Activated naive CD8-positive, alpha-beta T cell (primary cell): ENCODE results near the gene CCSER2.
"Not testable (repeated sequence)": the region's sequence is repeated elsewhere in the genome, so short reads cannot be mapped to it uniquely, and the experiment has no call there.

ENCODE experiments used
- H3K27ac Mint-ChIP-seq: one replicate; pipeline ENCODE4 v1.8.0; 2021; ENCODE audit warnings: mixed read lengths
- H3K27me3 Mint-ChIP-seq: one replicate; pipeline ENCODE4 v1.8.0; 2021; ENCODE audit warnings: mixed read lengths
- H3K36me3 Mint-ChIP-seq: one replicate; pipeline ENCODE4 v1.8.0; 2021; ENCODE audit warnings: mixed read lengths
- H3K4me1 Mint-ChIP-seq: one replicate; pipeline ENCODE4 v1.8.0; 2021; ENCODE audit warnings: low read depth, mixed read lengths
- H3K4me3 Mint-ChIP-seq: one replicate; pipeline ENCODE4 v1.8.0; 2021; ENCODE audit warnings: mild to moderate bottlenecking, mixed read lengths
- H3K9me3 Mint-ChIP-seq: one replicate; pipeline ENCODE4 v1.8.0; 2021; ENCODE audit warnings: low read depth, mixed read lengths

Gene CCSER2

DNA sequence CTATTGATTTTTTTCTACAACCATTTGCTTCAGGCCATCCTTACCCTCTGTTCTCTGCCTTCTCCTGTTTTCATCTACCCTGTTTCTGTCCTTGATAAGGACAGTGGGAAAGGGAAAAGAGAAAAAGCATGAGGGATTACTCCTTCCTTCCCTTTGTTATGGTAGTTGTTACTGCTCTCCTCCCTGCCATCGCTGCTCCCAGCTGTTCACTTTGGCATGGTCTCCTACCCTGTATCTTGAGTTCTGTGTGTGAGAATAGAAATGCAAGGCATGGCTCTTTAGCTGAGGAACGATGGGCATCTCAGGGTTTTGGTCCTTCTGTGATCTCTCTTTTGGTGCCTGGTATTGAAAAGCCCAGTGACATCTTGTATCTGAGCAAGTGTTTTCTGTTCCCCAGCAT lies 6.4 kb downstream of the CCSER2 start:
- Mint-ChIP-seq H3K9me3 (no peaks in the 10 kb centered on the region), H3K27ac (peak overlapping the region; percentile 84), H3K4me3 (peak overlapping the region; percentile 4), H3K36me3 (peaks cover 2% of the 10 kb centered on the region), H3K27me3 (no peaks in the 10 kb centered on the region), H3K4me1 (peaks cover 29% of the 10 kb centered on the region)

DNA sequence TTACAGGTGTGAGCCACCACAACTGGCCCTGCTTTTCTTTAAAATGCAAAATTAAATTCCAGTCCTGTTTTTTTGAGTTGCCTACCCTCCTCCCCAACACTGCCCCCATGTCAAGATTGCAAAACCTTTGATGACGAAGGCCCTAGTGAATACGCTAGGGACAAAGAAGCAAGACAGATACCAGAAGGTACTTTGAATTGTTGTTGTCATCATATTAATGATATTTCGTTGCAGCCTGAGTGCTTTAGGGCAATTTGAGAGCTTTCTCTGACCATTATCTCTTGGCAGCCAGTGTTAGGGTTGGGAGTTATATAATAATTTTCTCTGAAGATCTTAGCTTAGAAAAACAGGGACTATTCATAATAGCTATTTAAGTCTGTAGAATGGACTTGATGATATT lies 7.1 kb downstream of the CCSER2 start:
- peaks cover 5% of the 10 kb centered on the region for H3K36me3 Mint-ChIP-seq
- H3K4me3 Mint-ChIP-seq, result no peak overlapping the region
- no peaks in the 10 kb centered on the region for H3K9me3 Mint-ChIP-seq
- no peaks in the 10 kb centered on the region for H3K27me3 Mint-ChIP-seq
- H3K4me1 Mint-ChIP-seq, result peaks cover 28% of the 10 kb centered on the region
- H3K27ac Mint-ChIP-seq, result no peak overlapping the region

GRCh38 chr10:84336406-84337090 lies 8.2 kb downstream of the CCSER2 start:
- H3K27ac Mint-ChIP-seq, result no peak overlapping the region
- H3K36me3 Mint-ChIP-seq, result peaks cover 2% of the 10 kb centered on the region
- H3K9me3 Mint-ChIP-seq, result no peaks in the 10 kb centered on the region

DNA sequence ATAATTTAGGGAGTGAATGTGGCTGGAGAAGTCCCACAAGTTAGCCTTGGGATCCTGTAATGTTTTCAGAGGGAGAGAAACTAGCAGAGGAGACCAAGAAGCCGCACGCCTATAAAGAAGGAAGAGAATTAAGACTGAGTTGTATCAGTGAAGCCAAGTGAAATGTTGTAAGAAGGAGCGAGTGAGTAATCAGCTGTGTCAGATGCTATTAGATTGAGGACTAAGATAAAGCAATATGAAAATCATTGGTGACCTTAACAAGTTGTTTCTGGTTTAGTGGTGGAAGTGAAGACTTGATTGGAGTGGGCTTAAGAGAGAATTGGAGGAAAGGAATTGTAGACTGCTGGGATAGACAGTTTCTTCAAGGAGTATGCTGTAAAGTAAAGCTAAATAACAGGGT lies 8.8 kb downstream of the CCSER2 start:
- no peaks in the 10 kb centered on the region for H3K27me3 Mint-ChIP-seq
- H3K4me3 Mint-ChIP-seq, result no peak overlapping the region
- peaks cover 2% of the 10 kb centered on the region for H3K36me3 Mint-ChIP-seq
- H3K4me1 Mint-ChIP-seq, result peaks cover 28% of the 10 kb centered on the region
- no peaks in the 10 kb centered on the region for H3K9me3 Mint-ChIP-seq
- H3K27ac Mint-ChIP-seq, result no peak overlapping the region

More at GRCh38 chr10:84336406-84337090, 8.2 kb downstream of the CCSER2 start:
- H3K27me3 Mint-ChIP-seq, result no peaks in the 10 kb centered on the region
- H3K4me3 Mint-ChIP-seq, result no peak overlapping the region
- H3K4me1 Mint-ChIP-seq, result peaks cover 25% of the 10 kb centered on the region

DNA sequence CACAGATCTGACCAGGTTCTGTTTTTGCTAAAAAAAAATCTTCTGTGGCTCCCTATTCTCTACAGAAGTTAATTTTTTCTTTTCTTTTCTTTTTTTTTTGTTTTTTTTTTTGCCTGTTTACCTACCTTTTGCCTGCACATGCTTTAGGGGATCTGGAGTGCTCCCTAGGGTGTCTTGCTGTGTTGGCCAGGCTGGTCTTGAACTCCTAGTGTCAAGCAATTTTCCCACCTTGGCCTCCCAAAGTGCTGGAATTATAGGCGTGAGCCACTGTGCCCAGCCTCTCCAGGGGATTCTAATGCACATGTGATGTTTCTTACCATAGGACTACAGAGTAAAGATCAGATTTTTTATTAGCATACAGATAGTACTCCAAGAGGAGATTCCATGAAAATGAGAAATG lies 10.6 kb downstream of the CCSER2 start:
- peaks cover 46% of the 10 kb centered on the region for H3K4me1 Mint-ChIP-seq
- no peaks in the 10 kb centered on the region for H3K27me3 Mint-ChIP-seq
- peaks cover 2% of the 10 kb centered on the region for H3K36me3 Mint-ChIP-seq
- H3K9me3 Mint-ChIP-seq, result no peaks in the 10 kb centered on the region
- peak overlapping the region; percentile 14 for H3K27ac Mint-ChIP-seq
- no peak overlapping the region for H3K4me3 Mint-ChIP-seq

- Mint-ChIP-seq H3K27me3 (no peaks in the 10 kb centered on the region), H3K36me3 (peaks cover 2% of the 10 kb centered on the region), H3K9me3 (no peaks in the 10 kb centered on the region), H3K27ac (no peak overlapping the region), H3K4me3 (no peak overlapping the region), H3K4me1 (peaks cover 57% of the 10 kb centered on the region)
These were observed 11.8 kb downstream of the CCSER2 start for GRCh38 chr10:84340187-84340586.

- peaks cover 2% of the 10 kb centered on the region for H3K36me3 Mint-ChIP-seq
- H3K4me3 Mint-ChIP-seq, result no peak overlapping the region
- H3K27me3 Mint-ChIP-seq, result no peaks in the 10 kb centered on the region
- no peaks in the 10 kb centered on the region for H3K9me3 Mint-ChIP-seq
- H3K27ac Mint-ChIP-seq, result peak overlapping the region; percentile 83
- H3K4me1 Mint-ChIP-seq, result peaks cover 58% of the 10 kb centered on the region
These were observed 12.5 kb downstream of the CCSER2 start for GRCh38 chr10:84340632-84341537.

- Mint-ChIP-seq H3K4me1 (peaks cover 60% of the 10 kb centered on the region), H3K27me3 (no peaks in the 10 kb centered on the region), H3K36me3 (peaks cover 2% of the 10 kb centered on the region), H3K27ac (peak overlapping the region; percentile 83), H3K4me3 (no peak overlapping the region), H3K9me3 (no peaks in the 10 kb centered on the region)
These were observed 13.1 kb downstream of the CCSER2 start for GRCh38 chr10:84341538-84341856.

DNA sequence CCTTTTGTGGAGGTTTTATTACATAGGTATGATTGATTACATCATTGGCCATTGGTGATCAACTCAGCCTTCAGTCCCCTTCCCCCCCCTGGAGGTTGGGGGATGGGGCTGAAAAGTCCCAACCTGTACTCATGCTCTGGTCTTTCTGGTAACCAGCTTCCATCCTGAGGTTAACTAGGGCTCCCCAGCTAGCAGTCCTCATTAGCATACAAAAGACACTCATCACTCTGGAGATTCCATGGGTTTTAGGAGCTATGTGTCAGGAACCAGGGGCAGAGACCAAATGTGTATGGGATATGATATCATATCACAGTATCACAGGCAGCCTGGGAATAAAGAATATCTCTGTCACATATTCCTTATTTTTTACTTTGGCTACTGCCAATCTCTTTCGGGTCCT lies 13.6 kb downstream of the CCSER2 start:
- peak overlapping the region; percentile 83 for H3K27ac Mint-ChIP-seq
- peaks cover 5% of the 10 kb centered on the region for H3K36me3 Mint-ChIP-seq
- H3K4me1 Mint-ChIP-seq, result peaks cover 62% of the 10 kb centered on the region
- H3K4me3 Mint-ChIP-seq, result no peak overlapping the region
- no peaks in the 10 kb centered on the region for H3K27me3 Mint-ChIP-seq
- H3K9me3 Mint-ChIP-seq, result no peaks in the 10 kb centered on the region

DNA sequence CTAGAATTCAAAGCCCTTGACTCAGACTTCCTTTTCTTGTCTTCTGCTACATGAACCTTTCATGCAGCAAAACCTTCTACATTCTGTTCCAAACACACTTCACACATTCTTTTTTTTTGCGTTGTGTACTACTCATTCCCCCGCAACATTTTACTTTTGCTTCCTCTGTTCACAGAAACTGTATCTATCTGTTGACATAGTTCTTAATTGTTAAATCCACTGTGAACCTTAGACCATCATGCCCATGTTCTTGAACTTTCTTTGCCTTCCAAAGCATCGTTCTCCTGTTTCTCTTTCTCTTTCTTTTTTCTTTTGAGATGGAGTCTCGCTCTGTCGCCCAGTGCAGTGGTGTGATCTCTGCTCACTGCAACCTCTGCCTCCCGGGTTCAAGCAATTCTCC lies 14.2 kb downstream of the CCSER2 start:
- Mint-ChIP-seq H3K27ac (peak overlapping the region; percentile 83), H3K4me3 (peak overlapping the region; percentile 63), H3K9me3 (no peaks in the 10 kb centered on the region), H3K4me1 (peaks cover 63% of the 10 kb centered on the region), H3K27me3 (no peaks in the 10 kb centered on the region), H3K36me3 (peaks cover 5% of the 10 kb centered on the region)

GRCh38 chr10:84343831-84344230 lies 15.4 kb downstream of the CCSER2 start:
- H3K27me3 Mint-ChIP-seq, result no peaks in the 10 kb centered on the region
- H3K27ac Mint-ChIP-seq, result peak overlapping the region; percentile 83
- H3K36me3 Mint-ChIP-seq, result peaks cover 5% of the 10 kb centered on the region
- H3K4me3 Mint-ChIP-seq, result no peak overlapping the region
- H3K4me1 Mint-ChIP-seq, result peaks cover 60% of the 10 kb centered on the region
- H3K9me3 Mint-ChIP-seq, result no peaks in the 10 kb centered on the region

GRCh38 chr10:84344526-84344925 lies 16.1 kb downstream of the CCSER2 start:
- Mint-ChIP-seq H3K4me3 (peak overlapping the region; percentile 50), H3K27me3 (no peaks in the 10 kb centered on the region), H3K27ac (peak overlapping the region; percentile 82), H3K36me3 (peaks cover 9% of the 10 kb centered on the region), H3K9me3 (no peaks in the 10 kb centered on the region), H3K4me1 (peaks cover 61% of the 10 kb centered on the region)

GRCh38 chr10:84347575-84348002 lies 19.2 kb downstream of the CCSER2 start:
- not testable (repeated sequence) for H3K27me3 Mint-ChIP-seq

DNA sequence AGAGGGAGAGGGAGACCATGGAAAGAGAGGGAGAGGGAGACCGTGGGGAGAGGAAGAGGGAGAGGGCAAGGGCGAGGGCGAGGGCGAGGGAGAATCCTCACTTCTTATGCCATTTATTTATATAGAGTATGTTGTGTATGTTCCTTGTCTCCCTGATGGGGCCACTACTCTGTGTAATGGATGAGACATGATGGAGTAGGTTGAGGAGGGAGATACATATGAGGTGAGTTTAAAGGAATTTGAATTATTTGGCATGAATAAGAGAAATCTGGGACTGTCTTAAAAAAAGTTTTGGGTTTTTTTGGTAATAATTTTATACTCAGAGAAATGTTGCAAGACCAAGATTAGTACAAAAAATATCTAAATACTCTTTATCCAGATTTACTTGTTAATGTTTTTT lies 20.1 kb downstream of the CCSER2 start:
- Mint-ChIP-seq H3K4me3 (no peak overlapping the region), H3K36me3 (peaks cover 6% of the 10 kb centered on the region), H3K9me3 (no peaks in the 10 kb centered on the region), H3K27ac (no peak overlapping the region), H3K27me3 (no peaks in the 10 kb centered on the region), H3K4me1 (peaks cover 49% of the 10 kb centered on the region)

More at GRCh38 chr10:84347575-84348002, 19.2 kb downstream of the CCSER2 start:
- not testable (repeated sequence) for H3K36me3 Mint-ChIP-seq, H3K27ac Mint-ChIP-seq, H3K9me3 Mint-ChIP-seq, H3K4me3 Mint-ChIP-seq
- H3K4me1 Mint-ChIP-seq, result peaks cover 50% of the 10 kb centered on the region

DNA sequence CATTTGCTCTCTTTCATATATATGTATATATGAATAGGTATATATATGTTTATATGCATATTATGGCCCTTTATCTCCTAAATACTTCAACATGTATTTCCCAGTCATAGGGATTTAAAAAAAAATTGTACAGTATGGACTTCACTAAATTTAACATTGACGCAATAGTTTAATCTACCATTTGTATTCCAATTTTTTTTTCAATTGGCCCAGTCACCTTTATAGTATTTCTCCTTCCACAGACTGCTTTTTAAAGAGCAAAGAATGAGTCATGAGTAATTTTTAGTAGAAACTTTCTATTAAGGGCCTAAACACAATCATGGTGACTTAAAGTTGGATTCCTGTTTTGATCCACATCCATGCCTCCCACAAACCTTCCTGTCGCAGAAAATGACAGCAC lies 20.5 kb downstream of the CCSER2 start:
- no peak overlapping the region for H3K27ac Mint-ChIP-seq

More for the DNA sequence above, 20.5 kb downstream of the CCSER2 start:
- peaks cover 49% of the 10 kb centered on the region for H3K4me1 Mint-ChIP-seq
- H3K4me3 Mint-ChIP-seq, result no peak overlapping the region
- no peaks in the 10 kb centered on the region for H3K27me3 Mint-ChIP-seq
- no peaks in the 10 kb centered on the region for H3K9me3 Mint-ChIP-seq
- H3K36me3 Mint-ChIP-seq, result peaks cover 6% of the 10 kb centered on the region
